ENCODE results near the gene PIK3C3.
A peak's percentile ranks its signal among the peaks of the same experiment; 100 is the strongest.
"Not testable (repeated sequence)": the region's sequence is repeated elsewhere in the genome, so short reads cannot be mapped to it uniquely, and the experiment has no call there.

Gene PIK3C3

GRCh38 chr18:42072407-42072806 lies 117.4 kb downstream of the PIK3C3 start:
- DNase-seq (ENCODE audit: low spot score): no peak

DNA sequence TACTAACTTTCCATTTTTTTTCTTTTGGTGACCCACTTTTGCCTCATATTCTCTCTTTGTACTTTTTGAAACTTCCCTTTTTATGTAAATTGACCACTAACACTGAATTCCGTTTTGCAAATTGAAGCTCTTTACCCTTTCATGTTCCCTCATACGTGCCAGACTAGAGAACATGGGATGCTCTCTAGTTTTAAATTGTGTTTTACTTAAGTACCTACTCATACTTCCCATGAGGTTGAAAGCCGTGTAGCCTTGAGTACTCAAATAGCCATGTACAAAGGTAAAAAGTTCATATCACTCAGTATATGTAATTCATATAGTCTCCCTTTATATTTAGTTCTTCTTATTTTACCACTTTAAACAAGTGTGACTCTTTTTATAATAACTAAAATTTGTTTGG lies 119.7 kb downstream of the PIK3C3 start:
- DNase-seq (ENCODE audit: low spot score): no peak

- no peak for DNase-seq (ENCODE audit: low spot score)
These were observed 123.7 kb downstream of the PIK3C3 start for GRCh38 chr18:42078711-42079110.

DNA sequence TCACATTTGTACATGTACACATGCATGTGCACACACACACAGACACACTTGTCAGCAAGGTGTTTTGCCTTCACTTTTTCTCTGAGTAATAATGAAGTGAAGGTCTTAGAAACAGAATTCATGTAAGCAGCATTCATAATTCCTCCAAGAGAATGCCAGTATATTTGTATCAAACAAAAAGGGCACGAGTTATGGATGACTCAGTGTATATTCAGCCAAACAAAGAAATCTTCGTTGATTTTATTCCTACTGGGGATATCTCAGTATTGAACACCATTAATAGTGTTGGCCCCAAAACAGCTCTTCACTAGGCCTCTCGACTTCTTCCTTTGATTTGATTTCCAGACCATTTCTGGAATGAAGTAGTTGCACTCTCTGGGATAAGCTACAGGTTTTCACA lies 125.3 kb downstream of the PIK3C3 start:
- DNase-seq (ENCODE audit: low spot score): no peak

DNA sequence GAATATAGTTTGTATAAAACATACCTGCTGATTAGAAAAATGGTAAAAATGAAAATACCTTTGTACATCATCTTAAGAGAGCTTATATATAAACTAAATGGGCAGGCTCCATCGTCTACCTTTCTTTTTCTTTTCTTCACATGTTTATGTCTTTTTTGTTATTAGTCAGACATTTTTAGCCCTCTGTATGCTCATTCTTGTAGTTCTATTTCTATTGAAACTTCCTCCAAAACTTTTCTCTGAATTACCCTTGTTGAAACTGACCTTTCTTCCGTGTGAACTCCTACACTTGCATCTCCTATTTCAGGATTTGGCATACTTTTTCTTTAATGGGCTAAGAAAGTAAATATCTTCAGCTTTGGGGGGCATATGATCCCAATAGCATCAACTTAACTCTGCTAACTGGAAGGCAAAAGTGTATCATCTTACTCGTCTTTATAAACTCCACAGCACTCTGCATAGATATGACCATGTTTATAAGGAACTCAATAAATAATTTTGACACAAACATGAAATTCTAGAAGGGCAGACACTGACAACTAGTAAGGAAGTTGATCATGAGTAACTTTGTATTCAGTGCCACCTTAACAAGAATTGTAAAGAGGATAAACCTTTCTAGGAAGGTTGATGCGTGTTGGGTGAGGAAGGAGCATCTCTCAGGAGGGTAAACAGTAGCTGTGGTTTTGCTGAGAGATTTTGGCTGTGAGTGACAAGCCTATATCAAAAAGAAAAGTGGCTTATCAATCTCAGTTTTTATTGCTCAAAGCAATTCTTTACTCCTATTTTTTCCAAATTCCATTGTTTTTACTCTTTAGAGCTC lies 127.6 kb downstream of the PIK3C3 start:
- DNase-seq (ENCODE audit: low spot score): no peak

DNA sequence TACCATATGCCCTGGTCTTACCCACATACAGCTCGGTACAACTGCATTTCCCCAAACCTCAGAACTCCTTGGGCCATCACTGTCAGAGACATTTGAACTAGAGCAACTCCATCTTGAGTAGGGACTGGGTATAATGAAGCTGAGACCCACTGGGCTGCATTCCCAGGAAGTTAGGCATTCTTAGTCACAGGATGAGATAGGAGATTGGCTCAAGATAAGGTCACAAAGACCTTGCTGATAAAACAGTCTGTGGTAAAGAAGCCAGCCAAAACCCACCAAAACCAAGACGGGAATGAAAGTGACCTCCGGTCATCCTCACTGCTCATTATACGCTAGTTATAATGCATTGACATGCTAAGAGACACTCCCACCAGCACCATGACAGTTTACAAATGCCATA lies 131.3 kb downstream of the PIK3C3 start:
- no peak for DNase-seq (ENCODE audit: low spot score)

- no peak for DNase-seq (ENCODE audit: low spot score)
These were observed 132.2 kb downstream of the PIK3C3 start for GRCh38 chr18:42087235-42087634.

DNA sequence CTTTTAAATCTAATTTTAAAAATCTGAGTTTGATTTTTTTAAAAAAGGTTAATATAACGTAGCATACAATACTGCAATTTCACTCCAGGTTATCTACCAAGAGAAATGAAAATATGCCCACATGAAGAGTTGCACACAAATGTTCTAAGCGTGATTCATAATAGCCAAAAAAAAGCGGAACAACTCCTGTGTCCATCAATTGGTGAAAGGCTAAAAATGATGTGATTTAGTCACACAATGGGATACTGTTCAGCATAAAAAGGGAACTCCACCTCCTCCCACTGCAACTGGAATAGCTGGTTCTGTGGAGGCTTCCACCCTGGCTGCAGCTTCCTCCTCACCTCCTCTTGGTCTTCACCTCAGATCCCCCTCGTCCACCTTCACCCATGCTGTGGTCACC lies 132.8 kb downstream of the PIK3C3 start:
- DNase-seq (ENCODE audit: low spot score): no peak

GRCh38 chr18:42092848-42093247 lies 137.8 kb downstream of the PIK3C3 start:
- no peak for DNase-seq (ENCODE audit: low spot score)

- no peak for DNase-seq (ENCODE audit: low spot score)
These were observed 139.8 kb downstream of the PIK3C3 start for GRCh38 chr18:42094875-42095274.

DNA sequence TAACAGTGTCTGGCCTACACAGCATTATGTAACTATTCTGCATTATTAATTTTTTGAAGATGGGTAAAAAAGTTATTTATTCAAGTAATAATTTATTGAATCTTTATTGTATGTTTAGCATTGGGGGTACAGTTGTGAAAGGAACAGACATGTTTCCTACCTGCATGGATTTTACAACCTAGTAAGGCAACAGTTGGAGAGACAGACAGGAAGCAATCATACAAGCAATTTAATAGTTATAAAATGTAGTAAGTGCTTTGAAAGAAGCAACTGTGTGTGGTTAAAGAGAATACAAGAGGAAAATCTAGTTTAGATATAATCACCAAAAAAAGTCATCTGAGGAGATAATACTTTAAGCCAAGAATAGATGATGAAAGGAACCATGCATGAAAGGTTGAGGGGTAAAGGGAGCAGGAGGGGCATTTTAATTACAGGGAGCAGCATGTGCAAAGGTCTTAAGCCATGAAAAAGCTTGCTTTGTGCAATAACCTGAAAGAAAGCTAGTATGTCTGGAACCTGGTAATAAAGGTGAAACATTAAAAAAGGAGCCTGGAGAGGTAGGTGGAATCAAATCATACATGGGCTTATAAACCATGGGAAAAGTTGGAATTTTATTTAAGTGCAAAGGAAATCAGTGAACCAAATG lies 140.8 kb downstream of the PIK3C3 start:
- DNase-seq (ENCODE audit: low spot score): no peak

GRCh38 chr18:42100248-42100647 lies 145.2 kb downstream of the PIK3C3 start:
- no peak for DNase-seq (ENCODE audit: low spot score)

DNA sequence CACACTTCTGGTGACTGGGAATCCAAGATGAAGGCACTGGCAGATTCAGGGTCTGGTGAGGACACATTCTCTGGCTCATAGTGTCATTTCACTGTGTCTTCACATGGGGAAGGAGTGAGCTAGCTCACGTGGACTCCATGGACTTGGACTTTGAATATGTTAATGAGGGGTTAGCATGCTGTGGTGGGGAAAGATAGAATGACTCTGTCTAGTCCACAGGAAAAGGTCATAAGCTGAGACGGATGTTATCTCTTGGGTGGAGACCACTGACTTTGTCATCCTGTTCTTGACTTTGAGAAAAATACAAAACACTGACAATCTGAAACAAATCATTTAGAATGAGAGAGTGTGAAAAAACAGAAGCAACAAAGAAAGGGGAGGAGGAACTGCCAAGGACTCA lies 145.9 kb downstream of the PIK3C3 start:
- DNase-seq (ENCODE audit: low spot score): no peak

DNA sequence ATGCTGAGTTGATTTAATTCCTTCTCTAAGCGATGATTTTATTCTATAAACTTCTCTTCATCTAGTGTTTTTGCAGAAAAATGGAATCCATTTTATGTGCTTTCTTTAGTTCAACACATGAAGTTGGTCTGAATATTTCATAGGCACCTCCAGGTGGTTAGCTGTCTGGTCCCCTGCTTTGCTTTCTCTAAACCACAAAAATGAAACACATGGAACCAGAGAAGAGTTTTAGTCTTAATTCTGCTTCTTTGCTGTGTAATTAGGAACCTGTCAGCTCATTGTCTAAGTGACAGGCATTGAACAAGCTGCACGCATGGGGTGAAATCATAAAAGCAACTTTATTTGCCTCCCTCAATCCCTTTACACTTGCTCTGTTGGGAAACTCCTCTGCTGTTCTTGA lies 150.4 kb downstream of the PIK3C3 start:
- no peak for DNase-seq (ENCODE audit: low spot score)

DNA sequence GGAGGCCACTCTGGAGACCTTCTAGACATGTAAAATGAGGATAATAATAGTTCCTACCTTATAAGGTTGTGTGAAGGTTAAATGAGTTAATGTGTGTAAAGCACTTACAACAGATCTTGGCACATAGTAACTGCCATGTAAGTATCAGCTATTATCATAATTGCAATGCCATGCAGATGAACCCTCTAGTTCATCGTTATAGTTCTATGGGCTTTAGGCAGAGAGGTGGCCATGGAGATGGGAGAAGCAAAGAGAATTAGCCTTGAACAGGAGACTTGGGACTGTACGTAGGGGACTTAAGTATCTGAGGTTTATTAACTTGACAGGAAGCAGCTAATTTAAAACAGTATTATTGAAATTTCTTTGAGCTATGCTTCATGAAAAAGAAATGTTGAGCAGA lies 151.8 kb downstream of the PIK3C3 start:
- DNase-seq (ENCODE audit: low spot score): no peak

DNA sequence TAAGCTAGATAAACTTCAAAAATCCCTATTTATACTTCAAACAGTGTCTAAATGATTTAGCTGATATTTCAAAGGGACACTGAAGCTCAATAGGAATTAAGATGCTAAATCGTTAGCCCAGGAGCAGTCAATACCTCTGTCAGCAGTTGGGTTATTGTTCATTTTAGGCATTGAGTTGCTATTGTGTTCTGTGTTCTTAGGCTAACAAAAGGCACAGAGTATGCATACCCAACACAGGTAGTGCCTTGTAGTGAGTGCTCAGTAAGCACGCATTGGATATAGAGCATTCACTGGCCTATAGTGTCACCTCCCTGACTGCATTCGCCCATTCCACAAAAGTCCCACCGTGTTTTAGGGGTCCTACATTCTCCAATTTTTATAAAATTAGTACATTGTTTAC lies 152.3 kb downstream of the PIK3C3 start:
- DNase-seq (ENCODE audit: low spot score): no peak

GRCh38 chr18:42107691-42108450 lies 152.8 kb downstream of the PIK3C3 start:
- no peak for DNase-seq (ENCODE audit: low spot score)

DNA sequence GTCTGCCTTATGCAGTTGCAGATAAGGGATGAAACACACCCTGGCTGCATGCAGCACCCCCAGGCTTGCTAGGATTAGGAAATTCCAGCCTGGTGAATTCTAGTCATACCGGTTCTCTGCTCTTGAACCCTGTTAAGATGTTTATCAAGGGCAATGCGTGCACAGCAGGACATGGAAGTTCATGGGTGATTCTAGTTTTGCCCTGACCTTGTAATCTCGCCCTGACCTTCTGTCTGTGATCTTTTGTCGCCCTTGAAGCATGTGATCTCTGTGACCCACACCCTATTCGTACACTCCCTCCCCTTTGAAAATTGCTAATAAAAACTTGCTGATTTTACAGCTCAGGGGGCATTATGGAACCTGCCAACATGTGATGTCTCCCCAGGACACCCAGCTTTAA lies 157.1 kb downstream of the PIK3C3 start:
- not testable (repeated sequence) for DNase-seq (ENCODE audit: low spot score)

GRCh38 chr18:42112657-42113420 lies 157.8 kb downstream of the PIK3C3 start:
- DNase-seq (ENCODE audit: low spot score): no peak

DNA sequence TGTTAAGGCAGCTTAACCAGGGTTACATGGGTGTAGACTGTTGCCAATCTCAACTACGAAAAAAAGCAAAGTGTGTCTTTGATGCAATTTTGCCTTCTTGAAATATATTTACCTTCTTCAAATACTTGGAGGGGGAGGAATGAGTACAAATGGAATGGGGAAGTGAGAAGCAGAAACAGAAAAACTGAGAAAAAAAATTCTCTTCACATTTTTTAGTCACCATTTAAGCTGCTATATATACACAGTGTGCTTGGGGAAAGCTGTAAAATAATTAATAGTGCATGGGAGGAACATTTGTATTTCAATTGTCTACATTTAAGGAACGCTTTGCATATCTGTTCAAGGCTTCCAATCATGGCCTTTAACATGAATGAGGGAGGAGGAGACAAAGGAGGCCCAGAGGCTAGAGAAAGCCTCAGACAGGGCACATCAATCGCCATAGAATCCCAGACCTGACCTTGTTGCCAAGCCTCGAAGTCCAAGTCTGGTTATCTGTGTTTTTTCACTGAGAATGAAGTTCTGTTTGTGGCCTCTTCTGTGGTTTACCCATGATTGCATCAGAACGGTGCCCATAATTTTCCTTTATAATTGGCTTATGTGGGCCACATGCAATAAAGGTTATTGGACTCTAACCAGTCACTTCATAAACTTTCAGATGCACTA lies 158.6 kb downstream of the PIK3C3 start:
- peak; percentile 13 for DNase-seq (ENCODE audit: low spot score)

- DNase-seq (ENCODE audit: low spot score): peak; percentile 80
These were observed 159.4 kb downstream of the PIK3C3 start for GRCh38 chr18:42114310-42114943.

Measured in SK-N-DZ (cell line).